GM19452 (cell line): ENCODE results near the gene IL12RB2.

Experiments
- ATAC-seq: cut with Tn5 transposase; IDR thresholded peaks from one replicate; pipeline ENCODE4 v1.9.1; 2021; ENCODE audit not compliant: unreplicated experiment

The IL12RB2 gene

GRCh38 chr1:67313934-67314671 lies 6.4 kb downstream of the IL12RB2 start:
- no peak for ATAC-seq

DNA sequence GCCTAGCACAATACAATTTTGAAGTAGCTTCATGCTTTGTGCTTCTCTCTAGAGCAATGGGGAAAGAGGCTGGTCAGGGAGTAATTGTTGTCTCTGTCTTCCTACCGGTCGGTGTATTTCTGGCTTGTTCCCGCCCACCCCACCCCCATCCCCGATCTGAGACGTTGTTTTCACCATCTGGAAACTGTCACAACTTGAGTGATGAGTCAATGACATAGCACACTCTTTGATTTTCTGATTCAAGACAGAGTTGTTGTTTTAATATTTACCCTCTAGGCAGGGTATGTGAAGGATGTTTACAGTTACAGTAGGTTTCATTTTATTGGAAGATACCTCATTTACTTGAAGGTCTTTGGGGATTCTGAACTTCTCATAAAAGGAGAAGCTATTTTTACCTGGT lies 7.0 kb downstream of the IL12RB2 start:
- no peak for ATAC-seq

- ATAC-seq = no peak
Observed at GRCh38 chr1:67316180-67316902, 8.7 kb downstream of the IL12RB2 start.

DNA sequence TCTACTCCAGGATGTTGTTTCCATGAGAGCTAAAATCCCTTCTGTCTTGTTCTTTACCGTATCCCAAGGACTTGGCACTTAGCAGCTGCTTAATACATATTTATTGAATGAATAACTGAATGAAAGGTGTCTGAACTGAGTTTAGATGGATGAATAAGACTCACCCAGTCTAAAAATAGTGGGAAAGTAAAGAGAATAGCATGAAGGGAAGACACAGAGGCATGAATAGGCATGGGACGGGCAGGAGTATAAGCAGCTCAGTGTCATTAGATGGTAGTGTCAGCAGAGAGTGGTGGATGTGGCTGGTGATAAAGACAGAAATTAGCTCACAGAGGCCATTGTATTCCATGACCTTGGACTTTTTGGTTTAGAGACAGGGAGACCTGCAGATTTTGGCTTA lies 9.2 kb downstream of the IL12RB2 start:
- no peak for ATAC-seq

DNA sequence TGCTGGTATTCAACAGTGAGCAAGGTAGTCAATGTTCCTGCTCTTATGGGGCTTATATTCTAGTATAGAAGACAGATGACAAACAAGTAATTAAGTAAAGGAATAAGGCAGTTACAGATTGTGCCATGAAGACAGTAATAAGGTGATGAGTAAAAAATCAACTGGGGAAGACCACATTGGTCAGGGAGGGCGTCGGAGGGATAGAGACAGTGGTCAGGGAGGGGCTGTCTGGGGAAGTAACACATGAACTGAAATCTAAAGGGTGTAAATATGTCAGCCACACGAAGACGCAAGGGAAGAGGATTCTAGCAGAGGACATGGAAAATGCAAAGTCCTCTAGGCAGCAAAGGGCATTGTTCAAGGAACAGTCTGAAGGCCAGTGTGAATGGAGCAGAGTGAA lies 10.1 kb downstream of the IL12RB2 start:
- ATAC-seq = no peak

DNA sequence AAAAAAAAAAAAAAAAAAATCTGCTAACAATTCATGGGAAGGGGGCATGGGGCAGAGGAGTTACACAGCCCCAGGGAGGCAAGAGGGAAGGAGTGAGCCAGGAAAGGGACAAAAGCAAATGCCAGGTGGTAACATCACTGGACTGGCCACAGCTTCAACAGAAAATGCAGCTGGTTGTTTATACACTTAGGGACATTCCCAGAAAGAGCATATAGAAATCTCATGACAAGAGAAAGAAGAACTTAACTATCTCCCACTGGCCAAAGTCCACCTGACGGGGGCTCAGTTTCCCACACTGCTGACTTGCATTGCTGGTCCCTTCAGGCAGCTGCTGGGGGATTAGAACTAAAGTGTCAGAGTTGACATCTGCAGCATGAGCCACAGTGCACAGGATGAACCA lies 14.8 kb downstream of the IL12RB2 start:
- ATAC-seq = no peak

DNA sequence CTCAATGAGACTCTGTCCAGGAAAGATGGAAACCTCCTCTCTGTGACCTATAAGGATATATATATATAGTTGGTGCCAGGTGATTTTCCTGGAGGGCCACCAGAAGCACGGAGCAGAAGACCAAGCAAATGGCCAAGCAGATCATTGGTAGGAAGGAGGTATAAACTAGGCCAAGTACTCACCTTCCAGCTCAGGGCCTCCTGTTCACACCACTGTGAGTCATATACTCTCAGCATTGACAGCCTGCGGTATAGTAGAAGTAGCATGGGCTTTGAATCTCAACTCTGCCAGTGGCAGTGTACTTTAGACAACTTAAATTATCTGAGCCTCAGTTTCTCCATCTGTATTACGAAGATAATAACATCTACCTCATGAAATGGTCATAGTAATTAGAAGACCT lies 15.4 kb downstream of the IL12RB2 start:
- ATAC-seq = no peak

GRCh38 chr1:67324068-67324467 lies 16.4 kb downstream of the IL12RB2 start:
- ATAC-seq = no peak

- ATAC-seq = no peak
Observed at GRCh38 chr1:67327864-67328466, 20.3 kb downstream of the IL12RB2 start.

GRCh38 chr1:67332653-67333529 lies 25.2 kb downstream of the IL12RB2 start:
- ATAC-seq = peak; percentile 82

- no peak for ATAC-seq
Observed at GRCh38 chr1:67333603-67334002, 25.9 kb downstream of the IL12RB2 start.

DNA sequence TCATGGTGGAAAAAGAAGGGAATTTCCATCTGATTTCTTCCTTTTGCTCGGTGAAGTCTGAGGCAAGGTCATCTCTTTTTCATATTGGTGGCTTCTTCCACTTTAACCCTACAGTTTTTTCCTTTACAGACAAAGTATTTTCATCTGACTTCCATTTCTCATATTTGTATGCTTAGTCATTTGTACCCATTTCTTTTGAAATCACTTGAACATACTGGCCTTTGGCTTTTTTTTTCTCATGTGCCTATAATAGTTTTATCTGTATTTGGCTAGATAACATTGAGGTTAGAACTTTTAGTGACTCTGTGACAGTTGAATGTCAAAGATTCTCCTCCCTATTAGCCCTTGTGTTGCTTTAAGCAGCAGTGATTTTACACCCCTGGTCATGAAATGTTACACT lies 27.7 kb downstream of the IL12RB2 start:
- ATAC-seq = no peak

DNA sequence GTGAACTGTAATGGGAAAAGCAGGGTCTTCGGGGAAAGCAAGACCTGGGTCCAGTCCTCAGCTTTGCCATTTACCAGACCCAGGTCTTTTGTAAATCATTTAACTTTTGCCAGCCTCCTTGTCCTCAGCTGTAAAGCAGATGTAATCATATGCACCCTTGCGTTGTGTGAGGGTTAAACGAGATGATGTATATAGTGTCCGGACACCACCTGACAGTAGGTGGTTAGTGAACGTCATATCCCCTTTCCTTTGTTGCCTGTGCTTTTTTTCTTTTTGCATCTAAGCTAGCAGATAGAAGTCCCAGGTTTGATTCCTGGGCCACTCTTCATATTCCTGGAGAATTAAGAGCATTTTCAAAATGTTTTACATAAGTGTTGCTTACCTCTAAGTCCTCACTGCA lies 28.5 kb downstream of the IL12RB2 start:
- ATAC-seq = no peak

DNA sequence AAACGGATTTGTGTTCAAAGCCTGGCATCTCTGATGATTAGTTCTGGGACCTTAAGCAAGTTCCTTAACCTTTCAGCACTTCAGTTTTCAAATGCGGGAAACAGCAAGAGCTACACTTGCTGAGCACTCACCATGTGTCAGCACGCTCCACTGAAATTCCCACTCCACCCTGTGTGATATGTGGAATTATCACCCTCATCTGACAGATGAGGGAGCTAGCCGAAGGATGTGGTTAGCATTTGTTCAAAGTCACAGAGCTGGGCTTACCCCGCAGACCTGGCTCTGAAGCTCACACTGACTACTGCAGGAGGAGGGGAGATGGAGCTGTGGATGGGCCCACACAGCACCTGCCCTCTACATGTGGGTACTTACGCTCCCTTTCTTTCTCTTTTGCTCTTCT lies 29.1 kb downstream of the IL12RB2 start:
- no peak for ATAC-seq

GRCh38 chr1:67338642-67339041 lies 31.0 kb downstream of the IL12RB2 start:
- peak; percentile 29 for ATAC-seq

DNA sequence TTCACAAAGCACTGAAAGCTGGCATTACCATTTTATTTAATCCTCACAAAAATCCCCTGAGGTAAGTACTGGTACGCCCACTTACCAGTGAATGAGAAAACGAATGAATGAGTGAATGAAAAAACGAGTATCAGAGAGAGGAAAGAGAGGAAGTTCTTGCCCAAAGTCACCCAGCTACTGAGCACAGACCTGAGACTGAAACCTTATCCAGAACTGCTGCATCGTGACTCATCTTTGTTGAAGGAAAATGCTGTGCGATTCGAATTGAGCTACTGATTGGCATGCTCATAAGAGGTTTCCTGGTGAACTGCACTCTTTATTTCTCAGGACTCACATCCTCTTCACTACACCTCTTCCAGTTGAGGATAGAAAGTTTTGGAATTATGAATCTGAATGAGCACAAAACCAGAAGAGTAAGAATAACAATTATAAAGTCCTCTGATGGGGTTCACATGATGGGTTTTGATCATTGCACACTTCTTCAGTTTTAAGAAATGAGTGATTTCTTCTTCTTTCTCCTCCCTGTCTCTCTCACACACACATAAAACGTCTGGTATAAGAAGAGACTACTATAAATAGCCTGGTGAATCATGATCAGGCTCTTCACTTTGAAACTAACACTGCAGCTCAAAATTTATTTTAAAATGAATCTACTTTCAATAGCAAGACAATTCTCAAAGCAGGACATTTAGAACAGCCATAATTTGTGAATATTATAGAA lies 32.1 kb downstream of the IL12RB2 start:
- peak; percentile 34 for ATAC-seq

DNA sequence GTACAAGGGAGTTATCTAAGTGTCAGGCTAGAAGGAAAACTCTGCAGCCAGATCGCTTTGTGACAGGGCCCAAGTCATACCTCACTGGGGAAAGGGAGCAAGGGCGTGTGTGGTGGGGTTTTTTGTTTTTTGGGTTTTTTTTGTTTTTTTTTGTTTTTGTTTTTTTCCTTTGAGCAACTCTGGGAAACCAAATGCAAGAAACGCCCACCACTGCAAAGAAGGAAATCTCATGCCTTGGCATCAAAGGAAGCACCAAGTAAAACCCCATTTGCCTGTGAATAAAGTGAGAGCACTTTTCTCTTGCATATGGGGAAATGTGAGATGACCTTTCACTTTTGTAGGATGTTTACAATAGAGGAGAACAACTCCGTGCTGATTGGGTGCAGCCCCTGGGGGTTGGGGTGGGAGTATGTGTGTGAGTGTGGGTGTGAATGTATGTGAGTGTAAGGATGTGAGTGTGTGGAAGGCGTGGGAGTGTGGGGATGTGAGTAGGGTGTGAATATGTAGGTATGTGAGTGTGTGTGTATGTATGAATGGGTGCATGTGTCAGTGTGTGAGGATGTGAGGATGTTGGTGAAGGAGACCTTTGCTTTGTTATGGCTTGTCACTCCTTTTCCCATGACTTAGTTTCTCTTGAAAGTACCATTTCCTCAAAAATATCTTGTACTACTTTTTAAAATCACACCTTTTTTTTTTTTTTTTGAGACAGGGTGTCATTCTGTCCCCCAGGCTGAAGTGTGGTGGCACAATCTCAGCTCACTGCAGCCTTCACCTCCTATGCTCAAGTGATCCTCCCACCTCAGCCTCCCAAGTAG lies 34.6 kb downstream of the IL12RB2 start:
- ATAC-seq = peak; percentile 33

- ATAC-seq = no peak
Observed at GRCh38 chr1:67345556-67345955, 37.9 kb downstream of the IL12RB2 start.

DNA sequence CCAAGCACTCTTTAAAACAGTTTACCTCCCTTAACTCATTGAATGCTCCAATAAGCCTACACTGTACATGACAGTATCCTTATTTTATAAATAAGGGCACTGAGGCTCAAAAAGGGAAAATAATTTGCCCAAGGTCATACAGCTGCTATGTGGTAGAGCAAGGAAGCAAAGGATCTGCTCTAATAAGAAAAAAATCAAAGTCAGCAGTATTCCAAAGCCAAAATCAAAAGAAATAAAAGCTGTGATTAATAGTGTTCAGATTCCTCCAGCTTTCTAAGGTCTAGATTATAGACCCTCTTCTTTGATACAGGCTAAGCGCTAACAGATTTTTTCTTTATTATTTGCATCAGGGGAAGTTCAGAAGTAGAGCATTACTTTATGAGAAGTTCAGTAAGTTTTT lies 39.3 kb downstream of the IL12RB2 start:
- no peak for ATAC-seq
